Right atrium auricular region (tissue), 2 donors: ENCODE results near the gene NPAS3. TPM values are rescaled to one million over a fixed set of nuclear protein-coding genes. Genes with fewer than 3 reads are reported as not detected.
A peak's percentile ranks its signal among the peaks of the same experiment; 100 is the strongest.

ENCODE experiments used
- DNase-seq: peaks from one replicate; pipeline ENCODE4 v3.0.0-alpha.2; 2019; ENCODE audit warnings: low spot score
- H3K27ac ChIP-seq, 2 donors: fragments of 200-600 bp; sonication (generic); 1 replicate in 1 of 2; 2 replicates in 1 of 2; pipeline ENCODE4 v1.5.1; 2016 to 2019
- H3K27me3 ChIP-seq, 2 donors: fragments of 200-600 bp; sonication (generic); one replicate each; pipeline versions ENCODE4 v1.5.1 to v1.6.0; 2017 to 2019
- H3K36me3 ChIP-seq: fragments of 200-600 bp; sonication (generic); one replicate; pipeline ENCODE4 v1.5.1; 2016
- H3K4me1 ChIP-seq, 2 donors: fragments of 200-600 bp; sonication (generic); one replicate each; pipeline versions ENCODE4 v1.5.1 to v1.6.0; 2017 to 2019
- H3K4me3 ChIP-seq, 2 donors: fragments of 200-600 bp; sonication (generic); 1 replicate in 1 of 2; 2 replicates in 1 of 2; pipeline ENCODE4 v1.5.1; 2017 to 2019; ENCODE audit warnings: mild to moderate bottlenecking in 1 of 2, moderate library complexity in 1 of 2
- H3K9me3 ChIP-seq, 2 donors: fragments of 200-600 bp; sonication (generic); one replicate each; pipeline ENCODE4 v1.5.1; 2019
- CTCF ChIP-seq, 2 donors: fragments of 200-600 bp; sonication (generic); IDR thresholded peaks; one replicate each; pipeline ENCODE4 v1.5.1; 2019; ENCODE audit warnings: antibody characterized with exemption in 2 of 2
- total RNA-seq, 2 donors: library from RNA; depleted of rRNA; stranded (reverse); fragments of >200 nt; gene quantifications; one replicate each; pipeline ENCODE4 v1.1.0, GENCODE V29; 2016

The NPAS3 gene
- total RNA-seq = 1 to 10 TPM in 1 of 2 donors, under 1 TPM in 1; 0.67 to 1.3 TPM

- no peaks in the 10 kb centered on the region for H3K36me3 ChIP-seq
- TF ChIP-seq CTCF (IDR thresholded peaks at IDR 0.05) = no peak
Measured at GRCh38 chr14:32938719-32939253, at the start of gene NPAS3. Gene NPAS3 (plus strand): TSS chr14:32938879.

DNA sequence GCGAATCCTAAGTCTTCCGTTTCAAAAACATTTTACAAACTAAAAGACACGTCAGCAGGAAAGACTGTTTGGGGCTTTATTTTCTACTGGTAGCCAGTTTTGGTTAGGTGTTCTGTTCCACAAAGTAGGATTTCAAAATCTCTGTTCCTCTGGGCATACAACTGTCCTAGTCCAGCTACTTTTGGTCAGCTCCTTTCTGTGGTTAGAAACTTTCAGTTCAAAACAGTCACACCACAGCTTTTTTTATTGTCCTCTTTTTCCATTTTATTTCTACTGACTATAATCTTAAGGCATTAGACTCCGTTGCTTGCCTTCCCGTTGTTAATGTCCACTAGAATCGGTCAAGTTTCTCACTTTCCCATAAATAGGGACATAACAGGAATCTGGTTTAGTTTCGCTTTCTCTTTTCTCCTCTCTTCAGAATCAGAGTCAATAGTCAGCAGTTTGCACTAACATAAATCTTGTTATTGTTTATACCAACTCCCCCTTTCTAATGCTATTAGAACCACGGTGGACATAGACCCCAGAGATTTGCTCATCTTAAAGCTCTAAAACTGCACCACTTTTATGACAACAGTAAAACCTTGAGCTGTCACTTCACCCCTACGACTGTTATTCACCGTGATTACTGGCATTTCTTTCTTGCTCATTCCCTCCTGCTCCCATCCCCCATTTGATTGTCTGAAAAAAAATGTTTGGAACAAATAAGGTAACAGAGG is 41.5 kb upstream of the NPAS3 start:
- peak overlapping the region; percentile 28 to 50 for H3K4me3 ChIP-seq
- H3K27ac ChIP-seq = peak overlapping the region; percentile 49 to 64
- H3K4me1 ChIP-seq = peaks cover 0 to 5% of the 10 kb centered on the region in 2 donors
- H3K9me3 ChIP-seq = no peaks in the 10 kb centered on the region
- H3K36me3 ChIP-seq = no peaks in the 10 kb centered on the region
- no peaks in the 10 kb centered on the region for H3K27me3 ChIP-seq
- TF ChIP-seq CTCF (IDR thresholded peaks at IDR 0.05) = no peak
- DNase-seq = no peak

More at GRCh38 chr14:32938719-32939253, at the start of gene NPAS3:
- H3K4me1 ChIP-seq = peaks cover 0 to 25% of the 10 kb centered on the region in 2 donors
- peak within 1 kb of the TSS; percentile 62 to 71 for H3K4me3 ChIP-seq
- H3K27me3 ChIP-seq = peaks cover 0 to 10% of the 10 kb centered on the region in 2 donors
- peak within 1 kb of the TSS; percentile 67 to 71 for H3K27ac ChIP-seq
- H3K9me3 ChIP-seq = no peaks in the 10 kb centered on the region
- DNase-seq = no peak

DNA sequence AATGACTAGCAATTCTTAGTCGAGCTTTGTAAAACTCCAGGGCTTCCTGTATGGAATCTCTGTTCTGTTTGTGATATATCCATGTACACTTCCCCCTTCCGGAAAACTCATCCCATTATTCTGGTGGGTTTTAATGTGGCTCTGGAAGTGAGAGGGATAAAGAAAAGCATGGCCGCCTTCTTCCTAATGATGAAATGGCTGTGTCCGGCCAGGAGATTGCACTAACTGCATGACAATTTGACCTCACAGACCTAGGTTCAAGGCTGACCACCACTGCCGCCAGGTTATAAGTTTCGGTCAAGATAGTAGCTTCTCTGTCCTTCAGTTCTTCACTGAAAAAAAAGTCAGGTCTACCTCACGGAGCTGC is 41.0 kb upstream of the NPAS3 start:
- H3K4me3 ChIP-seq = peak overlapping the region; percentile 28 to 50
- H3K27me3 ChIP-seq = no peaks in the 10 kb centered on the region
- H3K36me3 ChIP-seq = no peaks in the 10 kb centered on the region
- no peak for TF ChIP-seq CTCF (IDR thresholded peaks at IDR 0.05)
- H3K9me3 ChIP-seq = no peaks in the 10 kb centered on the region
- no peak overlapping the region for H3K27ac ChIP-seq
- peaks cover 0 to 5% of the 10 kb centered on the region in 2 donors for H3K4me1 ChIP-seq
- DNase-seq = no peak

GRCh38 chr14:32898876-32899275 is 39.8 kb upstream of the NPAS3 start:
- Histone ChIP-seq H3K27me3 (no peaks in the 10 kb centered on the region), H3K27ac (no peak overlapping the region), H3K9me3 (no peaks in the 10 kb centered on the region), H3K4me1 (peaks cover 0 to 5% of the 10 kb centered on the region in 2 donors), H3K4me3 (no peak overlapping the region), H3K36me3 (no peaks in the 10 kb centered on the region)
- DNase-seq = no peak
- TF ChIP-seq CTCF (IDR thresholded peaks at IDR 0.05) = no peak

DNA sequence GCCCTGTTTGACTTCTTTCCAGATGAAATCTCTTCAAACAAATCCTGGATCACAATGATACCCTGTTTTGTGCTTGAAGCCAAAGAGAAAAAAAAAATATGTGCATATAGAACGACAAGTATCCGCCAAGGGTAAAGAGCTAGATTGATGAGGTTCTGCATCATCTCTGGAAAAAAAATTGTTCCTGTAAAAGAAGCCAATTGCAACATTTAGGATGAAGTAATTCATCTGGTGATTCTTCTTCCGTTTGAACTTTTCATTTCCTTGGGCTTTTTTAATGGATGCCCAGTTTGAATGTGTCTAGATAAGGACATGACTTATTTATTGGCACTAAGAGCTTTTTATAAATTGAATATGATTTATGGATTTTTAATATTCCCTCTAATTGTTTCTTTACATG is 38.1 kb upstream of the NPAS3 start:
- H3K9me3 ChIP-seq = no peaks in the 10 kb centered on the region
- H3K4me3 ChIP-seq = no peak overlapping the region
- DNase-seq = no peak
- no peak for TF ChIP-seq CTCF (IDR thresholded peaks at IDR 0.05)
- H3K4me1 ChIP-seq = peaks cover 0 to 5% of the 10 kb centered on the region in 2 donors
- H3K27ac ChIP-seq = no peak overlapping the region
- no peaks in the 10 kb centered on the region for H3K27me3 ChIP-seq
- no peaks in the 10 kb centered on the region for H3K36me3 ChIP-seq
